Measurements from ENCODE around the gene PHRF1. TPM values are rescaled to one million over a fixed set of nuclear protein-coding genes. Genes with fewer than 3 reads are reported as not detected.
"Not testable (repeated sequence)": the region's sequence is repeated elsewhere in the genome, so short reads cannot be mapped to it uniquely, and the experiment has no call there.

PHRF1 gene
- polyA plus RNA-seq, 5 donors = 16.0 to 28.3 (median 20.4) TPM

GRCh38 chr11:647672-648158 is 71.4 kb downstream of the PHRF1 start:
- DNase-seq = not testable (repeated sequence)

GRCh38 chr11:650482-650881 is 74.2 kb downstream of the PHRF1 start:
- no peak for DNase-seq

- not testable (repeated sequence) for DNase-seq
Observed at GRCh38 chr11:653136-653535, 76.9 kb downstream of the PHRF1 start.

- no peak for DNase-seq
Observed at GRCh38 chr11:653837-654236, 77.6 kb downstream of the PHRF1 start.

- DNase-seq = not testable (repeated sequence)
Observed at GRCh38 chr11:654444-654843, 78.2 kb downstream of the PHRF1 start.

GRCh38 chr11:655036-655726 is 78.9 kb downstream of the PHRF1 start:
- DNase-seq = no peak

- no peak for DNase-seq
Observed at GRCh38 chr11:656426-656825, 80.2 kb downstream of the PHRF1 start.

GRCh38 chr11:656866-657265 is 80.6 kb downstream of the PHRF1 start:
- no peak for DNase-seq

GRCh38 chr11:657691-658126 is 81.4 kb downstream of the PHRF1 start:
- no peak for DNase-seq

GRCh38 chr11:659532-660085 is 83.3 kb downstream of the PHRF1 start:
- DNase-seq = no peak

GRCh38 chr11:660281-660680 is 84.0 kb downstream of the PHRF1 start:
- no peak for DNase-seq

- DNase-seq = no peak
Observed at GRCh38 chr11:660681-661444, 84.6 kb downstream of the PHRF1 start.

Other genes starting within 250 kb of the PHRF1 start
- gene B4GALNT4, start 207.0 kb upstream of the PHRF1 start, polyA plus RNA-seq (ENCODE audit: insufficient read depth in 1 of 5, insufficient read length in 5 of 5, low replicate concordance in 1 of 5) = 10 to 100 TPM; 40.1 to 62.6 (median 57.2) TPM
- 10 to 100 TPM in 4 of 5 donors, 1 to 10 TPM in 1; 9.5 to 17.4 (median 13.3) TPM for gene PKP3, start 182.3 kb upstream of the PHRF1 start, polyA plus RNA-seq (ENCODE audit: insufficient read depth in 1 of 5, insufficient read length in 5 of 5, low replicate concordance in 1 of 5)
- 10 to 100 TPM; 19.0 to 44.1 (median 33.8) TPM for gene SIGIRR, start 161.5 kb upstream of the PHRF1 start, polyA plus RNA-seq (ENCODE audit: insufficient read depth in 1 of 5, insufficient read length in 5 of 5, low replicate concordance in 1 of 5)
- gene ANO9, start 134.5 kb upstream of the PHRF1 start, polyA plus RNA-seq (ENCODE audit: insufficient read depth in 1 of 5, insufficient read length in 5 of 5, low replicate concordance in 1 of 5) = 1 to 10 TPM; 4.5 to 9.0 (median 6.8) TPM
- gene PTDSS2, start 126.2 kb upstream of the PHRF1 start, polyA plus RNA-seq (ENCODE audit: insufficient read depth in 1 of 5, insufficient read length in 5 of 5, low replicate concordance in 1 of 5) = 10 to 100 TPM; 21.2 to 31.5 (median 25.8) TPM
- 100 to 1,000 TPM in 1 of 5 donors, 10 to 100 TPM in 4; 63.3 to 130 (median 87.3) TPM for gene RNH1, start 69.2 kb upstream of the PHRF1 start, polyA plus RNA-seq (ENCODE audit: insufficient read depth in 1 of 5, insufficient read length in 5 of 5, low replicate concordance in 1 of 5)
- gene HRAS, start 40.9 kb upstream of the PHRF1 start, polyA plus RNA-seq (ENCODE audit: insufficient read depth in 1 of 5, insufficient read length in 5 of 5, low replicate concordance in 1 of 5) = 10 to 100 TPM; 27.3 to 63.3 (median 38.2) TPM
- gene LRRC56, start 38.9 kb upstream of the PHRF1 start, polyA plus RNA-seq (ENCODE audit: insufficient read depth in 1 of 5, insufficient read length in 5 of 5, low replicate concordance in 1 of 5) = 1 to 10 TPM; 2.3 to 5.0 (median 3.3) TPM
- gene LMNTD2, start 15.7 kb upstream of the PHRF1 start, polyA plus RNA-seq (ENCODE audit: insufficient read depth in 1 of 5, insufficient read length in 5 of 5, low replicate concordance in 1 of 5) = 1 to 10 TPM; 1.6 to 4.9 (median 2.8) TPM
- gene RASSF7, start 15.5 kb upstream of the PHRF1 start, polyA plus RNA-seq (ENCODE audit: insufficient read depth in 1 of 5, insufficient read length in 5 of 5, low replicate concordance in 1 of 5) = 10 to 100 TPM; 16.5 to 41.2 (median 27.6) TPM
- gene IRF7, start 39.5 kb downstream of the PHRF1 start, polyA plus RNA-seq (ENCODE audit: insufficient read depth in 1 of 5, insufficient read length in 5 of 5, low replicate concordance in 1 of 5) = 10 to 100 TPM in 3 of 5 donors, 1 to 10 TPM in 2; 6.9 to 19.1 (median 11.5) TPM
- under 1 TPM; 0.20 to 0.86 (median 0.58) TPM for gene CDHR5, start 48.5 kb downstream of the PHRF1 start, polyA plus RNA-seq (ENCODE audit: insufficient read depth in 1 of 5, insufficient read length in 5 of 5, low replicate concordance in 1 of 5)
- gene SCT, start 50.7 kb downstream of the PHRF1 start, polyA plus RNA-seq (ENCODE audit: insufficient read depth in 1 of 5, insufficient read length in 5 of 5, low replicate concordance in 1 of 5) = 10 to 100 TPM in 1 of 5 donors, 1 to 10 TPM in 4; 1.2 to 14.9 (median 1.7) TPM
- gene DRD4, start 60.8 kb downstream of the PHRF1 start, polyA plus RNA-seq (ENCODE audit: insufficient read depth in 1 of 5, insufficient read length in 5 of 5, low replicate concordance in 1 of 5) = 1 to 10 TPM in 2 of 5 donors, under 1 TPM in 3; 0.21 to 1.5 (median 0.74) TPM
- 10 to 100 TPM; 32.7 to 49.5 (median 37.7) TPM for gene DEAF1, start 118.8 kb downstream of the PHRF1 start, polyA plus RNA-seq (ENCODE audit: insufficient read depth in 1 of 5, insufficient read length in 5 of 5, low replicate concordance in 1 of 5)
- 10 to 100 TPM; 23.2 to 35.8 (median 29.9) TPM for gene TMEM80, start 119.3 kb downstream of the PHRF1 start, polyA plus RNA-seq (ENCODE audit: insufficient read depth in 1 of 5, insufficient read length in 5 of 5, low replicate concordance in 1 of 5)
- gene EPS8L2, start 129.8 kb downstream of the PHRF1 start, polyA plus RNA-seq (ENCODE audit: insufficient read depth in 1 of 5, insufficient read length in 5 of 5, low replicate concordance in 1 of 5) = 10 to 100 TPM; 41.3 to 88.7 (median 81.2) TPM
- 100 to 1,000 TPM; 100 to 129 (median 107) TPM for gene TALDO1, start 171.0 kb downstream of the PHRF1 start, polyA plus RNA-seq (ENCODE audit: insufficient read depth in 1 of 5, insufficient read length in 5 of 5, low replicate concordance in 1 of 5)
- gene GATD1, start 201.0 kb downstream of the PHRF1 start, polyA plus RNA-seq (ENCODE audit: insufficient read depth in 1 of 5, insufficient read length in 5 of 5, low replicate concordance in 1 of 5) = 10 to 100 TPM; 41.4 to 80.2 (median 61.8) TPM
- gene CEND1, start 213.6 kb downstream of the PHRF1 start, polyA plus RNA-seq (ENCODE audit: insufficient read depth in 1 of 5, insufficient read length in 5 of 5, low replicate concordance in 1 of 5) = under 1 TPM in 3 of 5 donors, not detected in 2; 0.18 to 0.24 (median 0.22) TPM
- 10 to 100 TPM in 4 of 5 donors, 1 to 10 TPM in 1; 9.4 to 25.4 (median 15.7) TPM for gene SLC25A22, start 221.8 kb downstream of the PHRF1 start, polyA plus RNA-seq (ENCODE audit: insufficient read depth in 1 of 5, insufficient read length in 5 of 5, low replicate concordance in 1 of 5)
- gene PIDD1, start 228.8 kb downstream of the PHRF1 start, polyA plus RNA-seq (ENCODE audit: insufficient read depth in 1 of 5, insufficient read length in 5 of 5, low replicate concordance in 1 of 5) = 10 to 100 TPM in 4 of 5 donors, 1 to 10 TPM in 1; 9.0 to 16.6 (median 11.6) TPM
- 1,000 to 10,000 TPM; 1,010 to 1,715 (median 1,239) TPM for gene RPLP2, start 233.5 kb downstream of the PHRF1 start, polyA plus RNA-seq (ENCODE audit: insufficient read depth in 1 of 5, insufficient read length in 5 of 5, low replicate concordance in 1 of 5)
- 10 to 100 TPM; 23.4 to 54.7 (median 38.0) TPM for gene PNPLA2, start 242.4 kb downstream of the PHRF1 start, polyA plus RNA-seq (ENCODE audit: insufficient read depth in 1 of 5, insufficient read length in 5 of 5, low replicate concordance in 1 of 5)

Measured in right lung (tissue), 5 donors.